ENCODE results near the gene SMIM43. TPM values are rescaled to one million over a fixed set of nuclear protein-coding genes. Genes with fewer than 3 reads are reported as not detected.
"Not testable (repeated sequence)": the region's sequence is repeated elsewhere in the genome, so short reads cannot be mapped to it uniquely, and the experiment has no call there.

SMIM43 gene
- total RNA-seq, 1 donor from 2014 or later: not detected

- intact Hi-C loops (cut with DNase I): no loop called here
- ATAC-seq (ENCODE audit: poor library complexity): peak; percentile 75
- no peak for DNase-seq
These were observed 20.5 kb upstream of the SMIM43 start for GRCh38 chr4:121785479-121785878.

- ATAC-seq (ENCODE audit: poor library complexity) (peak; percentile 82), DNase-seq (no peak)
- intact Hi-C loops (cut with DNase I): no loop called here
These were observed 20.0 kb upstream of the SMIM43 start for GRCh38 chr4:121784975-121785374.

- intact Hi-C loops (cut with DNase I): no loop called here
- DNase-seq (no peak), ATAC-seq (ENCODE audit: poor library complexity) (no peak)
These were observed 19.4 kb upstream of the SMIM43 start for GRCh38 chr4:121784401-121784800.

GRCh38 chr4:121783210-121783609, 18.2 kb upstream of the SMIM43 start:
- no peak for DNase-seq
- intact Hi-C loops (cut with DNase I): no loop called here
- ATAC-seq (ENCODE audit: poor library complexity): no peak

- intact Hi-C loops (cut with DNase I): no loop called here
- no peak for DNase-seq
- ATAC-seq (ENCODE audit: poor library complexity): peak; percentile 78
These were observed 14.1 kb upstream of the SMIM43 start for GRCh38 chr4:121778991-121779628.

GRCh38 chr4:121777625-121778024, 12.7 kb upstream of the SMIM43 start:
- intact Hi-C loops (cut with DNase I): no loop called here
- ATAC-seq (ENCODE audit: poor library complexity) (no peak), DNase-seq (no peak)

- DNase-seq: no peak
- intact Hi-C loops (cut with DNase I): no loop called here
- ATAC-seq (ENCODE audit: poor library complexity): no peak
These were observed 11.8 kb upstream of the SMIM43 start for GRCh38 chr4:121776610-121777401.

GRCh38 chr4:121773883-121774282, 8.9 kb upstream of the SMIM43 start:
- intact Hi-C loops (cut with DNase I): no loop called here
- no peak for ATAC-seq (ENCODE audit: poor library complexity)

GRCh38 chr4:121771869-121772268, 6.9 kb upstream of the SMIM43 start:
- DNase-seq (no peak), ATAC-seq (ENCODE audit: poor library complexity) (no peak)
- intact Hi-C loops (cut with DNase I): no loop called here

More at GRCh38 chr4:121773883-121774282, 8.9 kb upstream of the SMIM43 start:
- DNase-seq: no peak

GRCh38 chr4:121769341-121769740, 4.4 kb upstream of the SMIM43 start:
- DNase-seq: no peak
- intact Hi-C loops (cut with DNase I): no loop called here
- no peak for ATAC-seq (ENCODE audit: poor library complexity)

GRCh38 chr4:121767166-121767565, 2.2 kb upstream of the SMIM43 start:
- DNase-seq (no peak), ATAC-seq (ENCODE audit: poor library complexity) (no peak)
- intact Hi-C loops (cut with DNase I): no loop called here

GRCh38 chr4:121765971-121766538, 1.1 kb upstream of the SMIM43 start:
- intact Hi-C loops (cut with DNase I): no loop called here
- ATAC-seq (ENCODE audit: poor library complexity) (no peak), DNase-seq (no peak)

- DNase-seq (no peak), ATAC-seq (ENCODE audit: poor library complexity) (no peak)
- intact Hi-C loops (cut with DNase I): no loop called here
These were observed 373 bp upstream of the SMIM43 start for GRCh38 chr4:121765368-121765705.

- ATAC-seq (ENCODE audit: poor library complexity) (no peak), DNase-seq (no peak)
- intact Hi-C loops (cut with DNase I): no loop called here
These were observed 662 bp downstream of the SMIM43 start for GRCh38 chr4:121764303-121764701.

- intact Hi-C loops (cut with DNase I): no loop called here
- ATAC-seq (ENCODE audit: poor library complexity): no peak
These were observed 4.8 kb downstream of the SMIM43 start for GRCh38 chr4:121760205-121760604.

GRCh38 chr4:121758925-121759568, 5.9 kb downstream of the SMIM43 start:
- no peak for ATAC-seq (ENCODE audit: poor library complexity)
- DNase-seq: no peak
- intact Hi-C loops (cut with DNase I): no loop called here

More at GRCh38 chr4:121760205-121760604, 4.8 kb downstream of the SMIM43 start:
- DNase-seq: no peak

- intact Hi-C loops (cut with DNase I); ATAC-seq (ENCODE audit: poor library complexity): not testable (repeated sequence)
These were observed 12.8 kb downstream of the SMIM43 start for GRCh38 chr4:121752142-121752541.

GRCh38 chr4:121749225-121749624, 15.7 kb downstream of the SMIM43 start:
- ATAC-seq (ENCODE audit: poor library complexity) (no peak), DNase-seq (no peak)
- intact Hi-C loops (cut with DNase I): no loop called here

More at GRCh38 chr4:121752142-121752541, 12.8 kb downstream of the SMIM43 start:
- DNase-seq: not testable (repeated sequence)

- intact Hi-C loops (cut with DNase I): no loop called here
- ATAC-seq (ENCODE audit: poor library complexity) (no peak), DNase-seq (no peak)
These were observed 22.2 kb downstream of the SMIM43 start for GRCh38 chr4:121742794-121743193.
